K562 (cell line): Measurements from ENCODE around the gene NRXN2. TPM values are rescaled to one million over a fixed set of nuclear protein-coding genes. Genes with fewer than 3 reads are reported as not detected.

ENCODE experiments used
- ARID2 ChIP-seq: fragments of 450-650 bp; IDR thresholded peaks from 2 replicates; pipeline ENCODE4 v1.6.1; 2017; ENCODE audit warnings: antibody characterized with exemption, mild to moderate bottlenecking
- ARNT ChIP-seq, 2 experiments: fragments of 450-650 bp; IDR thresholded peaks; 2 replicates each; pipeline ENCODE4 v1.6.1; 2016; ENCODE audit warnings: mild to moderate bottlenecking in 1 of 2
- BMI1 ChIP-seq: fragments of 150-350 bp; IDR thresholded peaks from 2 replicates; pipeline ENCODE4 v1.6.1; 2014; ENCODE audit warnings: low read length
- C11orf30 ChIP-seq: fragments of 450-650 bp; IDR thresholded peaks from 2 replicates; pipeline ENCODE4 v1.6.1; 2016; ENCODE audit warnings: low read depth, mild to moderate bottlenecking
- GTF3C2 ChIP-seq: IDR thresholded peaks from 3 replicates; pipeline ENCODE4 v1.6.1; 2011; ENCODE audit warnings: borderline replicate concordance, mild to moderate bottlenecking, moderate library complexity; ENCODE audit not compliant: insufficient read length; ENCODE audit errors: extremely low read depth
- KDM2B ChIP-seq: fragments of 250-450 bp; sonication (Bioruptor Pico); IDR thresholded peaks from 2 replicates; pipeline ENCODE4 v1.8.0; 2021; ENCODE audit warnings: mild to moderate bottlenecking, moderate library complexity
- NEUROD1 ChIP-seq: fragments of 150-350 bp; IDR thresholded peaks from 2 replicates; pipeline ENCODE4 v1.6.1; 2014; ENCODE audit warnings: borderline replicate concordance, low read length, low read depth; ENCODE audit not compliant: partially characterized antibody
- SMARCC2 ChIP-seq: fragments of 450-650 bp; IDR thresholded peaks from 2 replicates; pipeline ENCODE4 v1.6.1; 2017; ENCODE audit warnings: antibody characterized with exemption, moderate library complexity, mild to moderate bottlenecking, low read depth
- SRSF1 ChIP-seq: fragments of 200-400 bp; formaldehyde crosslinking; IDR thresholded peaks from 2 replicates; pipeline ENCODE4 v1.6.1; 2017; ENCODE audit warnings: mild to moderate bottlenecking, low read depth, low read length, moderate library complexity
- ZNF584 ChIP-seq: fragments of 200-800 bp; sonication (Bioruptor generic); IDR thresholded peaks from 2 replicates; pipeline ENCODE4 v1.6.1; 2016; ENCODE audit warnings: low read depth, mild to moderate bottlenecking, missing genetic modification characterization, missing compliant biosample characterization
- ZNF592 ChIP-seq: fragments of 450-650 bp; IDR thresholded peaks from 2 replicates; pipeline ENCODE4 v1.6.1; 2017; ENCODE audit warnings: antibody characterized with exemption, mild to moderate bottlenecking
- polyA plus RNA-seq, 8 experiments: library from polyadenylated mRNA; depleted of rRNA in 4 of 8; stranded (reverse) in 5 of 8; unstranded in 3 of 8; fragments of >200 nt; fragmentation: Nextera tagmentation in 2 of 8; fragmentation: Illumina TruSeq in 1 of 8; extraction: Ambion mirVana in 2 of 8; extraction: Trizol in 1 of 8; gene quantifications; 2 replicates each; pipeline versions ENCODE4 v1.2.1 to v1.2.3, GENCODE V29; 2011 to 2014; ENCODE audit warnings: inconsistent platforms in 1 of 8, missing spikeins in 1 of 8
- total RNA-seq, 7 experiments: library from RNA; depleted of rRNA in 6 of 7; stranded (reverse); fragments of >200 nt in 6 of 7; fragmentation: Illumina TruSeq in 2 of 7; extraction: Trizol in 2 of 7; gene quantifications; 2 replicates each; pipeline versions ENCODE4 v1.2.1 to v1.2.3, GENCODE V29; 2011 to 2021; ENCODE audit warnings: low replicate concordance in 1 of 7
- TF ChIP-seq, protein P1 (sequence below): fragments of 250-450 bp; sonication (Bioruptor Pico); IDR thresholded peaks from 2 replicates; pipeline ENCODE4 v1.4.0; 2020; ENCODE audit warnings: mild to moderate bottlenecking, moderate library complexity
- TF ChIP-seq, protein P2 (sequence below): sonication (generic); formaldehyde crosslinking; IDR thresholded peaks from 2 replicates; pipeline ENCODE4 v1.5.0; 2020; ENCODE audit warnings: missing genetic modification reagents
- TF ChIP-seq, protein P3 (sequence below): fragments of 450-650 bp; IDR thresholded peaks from 2 replicates; pipeline ENCODE4 v1.6.1; 2016; ENCODE audit warnings: missing biosample characterization, missing genetic modification characterization

The NRXN2 gene
- total and polyA plus RNA-seq, 9 of the 15 experiments (the other 6 are each of a cell fraction or from before 2014, with no cell fraction given), result 0.07 to 0.47 (median 0.15) TPM; not detected in 4

GRCh38 chr11:64659417-64660144 is 63.4 kb downstream of the NRXN2 start (continued):
- TF ChIP-seq ZNF592, result peak; percentile 93
- TF ChIP-seq ARNT (IDR thresholded peaks at IDR 0.05), result peak in 1 of 2 experiments; percentile 60; a peak in 2 of 4 replicates
- TF ChIP-seq ZNF584 (CRISPR knock-in tag), result no peak
- 0 out of 2 replicates have a peak, but pooled peaks have one; percentile 38 for TF ChIP-seq SMARCC2
- no peak for TF ChIP-seq BMI1
- TF ChIP-seq ARID2, result no peak; the same call in 1 of the 2 replicates
- peak; percentile 30 for TF ChIP-seq NEUROD1
- no peak for TF ChIP-seq KDM2B (CRISPR knock-in tag)
- TF ChIP-seq, protein P1, sequence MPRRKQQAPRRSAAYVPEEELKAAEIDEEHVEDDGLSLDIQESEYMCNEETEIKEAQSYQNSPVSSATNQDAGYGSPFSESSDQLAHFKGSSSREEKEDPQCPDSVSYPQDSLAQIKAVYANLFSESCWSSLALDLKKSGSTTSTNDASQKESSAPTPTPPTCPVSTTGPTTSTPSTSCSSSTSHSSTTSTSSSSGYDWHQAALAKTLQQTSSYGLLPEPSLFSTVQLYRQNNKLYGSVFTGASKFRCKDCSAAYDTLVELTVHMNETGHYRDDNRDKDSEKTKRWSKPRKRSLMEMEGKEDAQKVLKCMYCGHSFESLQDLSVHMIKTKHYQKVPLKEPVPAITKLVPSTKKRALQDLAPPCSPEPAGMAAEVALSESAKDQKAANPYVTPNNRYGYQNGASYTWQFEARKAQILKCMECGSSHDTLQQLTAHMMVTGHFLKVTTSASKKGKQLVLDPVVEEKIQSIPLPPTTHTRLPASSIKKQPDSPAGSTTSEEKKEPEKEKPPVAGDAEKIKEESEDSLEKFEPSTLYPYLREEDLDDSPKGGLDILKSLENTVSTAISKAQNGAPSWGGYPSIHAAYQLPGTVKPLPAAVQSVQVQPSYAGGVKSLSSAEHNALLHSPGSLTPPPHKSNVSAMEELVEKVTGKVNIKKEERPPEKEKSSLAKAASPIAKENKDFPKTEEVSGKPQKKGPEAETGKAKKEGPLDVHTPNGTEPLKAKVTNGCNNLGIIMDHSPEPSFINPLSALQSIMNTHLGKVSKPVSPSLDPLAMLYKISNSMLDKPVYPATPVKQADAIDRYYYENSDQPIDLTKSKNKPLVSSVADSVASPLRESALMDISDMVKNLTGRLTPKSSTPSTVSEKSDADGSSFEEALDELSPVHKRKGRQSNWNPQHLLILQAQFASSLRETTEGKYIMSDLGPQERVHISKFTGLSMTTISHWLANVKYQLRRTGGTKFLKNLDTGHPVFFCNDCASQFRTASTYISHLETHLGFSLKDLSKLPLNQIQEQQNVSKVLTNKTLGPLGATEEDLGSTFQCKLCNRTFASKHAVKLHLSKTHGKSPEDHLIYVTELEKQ, result no peak
- no peak for TF ChIP-seq GTF3C2
- TF ChIP-seq, protein P2, sequence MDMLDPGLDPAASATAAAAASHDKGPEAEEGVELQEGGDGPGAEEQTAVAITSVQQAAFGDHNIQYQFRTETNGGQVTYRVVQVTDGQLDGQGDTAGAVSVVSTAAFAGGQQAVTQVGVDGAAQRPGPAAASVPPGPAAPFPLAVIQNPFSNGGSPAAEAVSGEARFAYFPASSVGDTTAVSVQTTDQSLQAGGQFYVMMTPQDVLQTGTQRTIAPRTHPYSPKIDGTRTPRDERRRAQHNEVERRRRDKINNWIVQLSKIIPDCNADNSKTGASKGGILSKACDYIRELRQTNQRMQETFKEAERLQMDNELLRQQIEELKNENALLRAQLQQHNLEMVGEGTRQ (CRISPR knock-in tag), result no peak
- TF ChIP-seq C11orf30, result peak; percentile 93
- TF ChIP-seq, protein P3, sequence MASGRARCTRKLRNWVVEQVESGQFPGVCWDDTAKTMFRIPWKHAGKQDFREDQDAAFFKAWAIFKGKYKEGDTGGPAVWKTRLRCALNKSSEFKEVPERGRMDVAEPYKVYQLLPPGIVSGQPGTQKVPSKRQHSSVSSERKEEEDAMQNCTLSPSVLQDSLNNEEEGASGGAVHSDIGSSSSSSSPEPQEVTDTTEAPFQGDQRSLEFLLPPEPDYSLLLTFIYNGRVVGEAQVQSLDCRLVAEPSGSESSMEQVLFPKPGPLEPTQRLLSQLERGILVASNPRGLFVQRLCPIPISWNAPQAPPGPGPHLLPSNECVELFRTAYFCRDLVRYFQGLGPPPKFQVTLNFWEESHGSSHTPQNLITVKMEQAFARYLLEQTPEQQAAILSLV (tag), result no peak; the same call in 1 of the 2 replicates
- TF ChIP-seq SRSF1, result no peak
